ENCODE measurements around the gene LRPAP1.

LRPAP1 gene

DNA sequence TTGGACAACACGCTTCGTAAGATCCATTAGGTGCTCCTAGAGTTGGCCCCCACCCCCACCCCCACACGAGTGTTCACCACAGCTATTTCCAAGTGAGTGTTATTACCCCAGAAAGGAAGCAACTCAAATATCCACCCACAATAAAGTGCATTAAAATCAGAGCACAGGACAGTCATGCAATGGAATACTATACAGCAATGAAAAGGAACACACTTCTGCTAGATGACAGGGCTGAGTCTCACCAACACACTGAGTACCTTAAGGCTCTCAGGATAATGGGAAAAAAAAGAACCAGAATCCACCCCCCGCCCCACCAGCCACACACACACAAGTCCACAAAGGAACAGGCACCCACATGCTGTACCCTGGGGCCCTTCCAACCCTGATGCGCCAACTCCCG is 21.0 kb downstream of the LRPAP1 start:
- TF ChIP-seq, protein P1, sequence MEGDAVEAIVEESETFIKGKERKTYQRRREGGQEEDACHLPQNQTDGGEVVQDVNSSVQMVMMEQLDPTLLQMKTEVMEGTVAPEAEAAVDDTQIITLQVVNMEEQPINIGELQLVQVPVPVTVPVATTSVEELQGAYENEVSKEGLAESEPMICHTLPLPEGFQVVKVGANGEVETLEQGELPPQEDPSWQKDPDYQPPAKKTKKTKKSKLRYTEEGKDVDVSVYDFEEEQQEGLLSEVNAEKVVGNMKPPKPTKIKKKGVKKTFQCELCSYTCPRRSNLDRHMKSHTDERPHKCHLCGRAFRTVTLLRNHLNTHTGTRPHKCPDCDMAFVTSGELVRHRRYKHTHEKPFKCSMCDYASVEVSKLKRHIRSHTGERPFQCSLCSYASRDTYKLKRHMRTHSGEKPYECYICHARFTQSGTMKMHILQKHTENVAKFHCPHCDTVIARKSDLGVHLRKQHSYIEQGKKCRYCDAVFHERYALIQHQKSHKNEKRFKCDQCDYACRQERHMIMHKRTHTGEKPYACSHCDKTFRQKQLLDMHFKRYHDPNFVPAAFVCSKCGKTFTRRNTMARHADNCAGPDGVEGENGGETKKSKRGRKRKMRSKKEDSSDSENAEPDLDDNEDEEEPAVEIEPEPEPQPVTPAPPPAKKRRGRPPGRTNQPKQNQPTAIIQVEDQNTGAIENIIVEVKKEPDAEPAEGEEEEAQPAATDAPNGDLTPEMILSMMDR (IDR thresholded peaks at IDR 0.05; ENCODE audit: low read length, missing control alignments), result no peak
- H3K4me3 ChIP-seq (replicated peaks; ENCODE audit: low read depth, low read length), result no peak overlapping the region
- DNase-seq (ENCODE audit: low read depth), result no peak

DNA sequence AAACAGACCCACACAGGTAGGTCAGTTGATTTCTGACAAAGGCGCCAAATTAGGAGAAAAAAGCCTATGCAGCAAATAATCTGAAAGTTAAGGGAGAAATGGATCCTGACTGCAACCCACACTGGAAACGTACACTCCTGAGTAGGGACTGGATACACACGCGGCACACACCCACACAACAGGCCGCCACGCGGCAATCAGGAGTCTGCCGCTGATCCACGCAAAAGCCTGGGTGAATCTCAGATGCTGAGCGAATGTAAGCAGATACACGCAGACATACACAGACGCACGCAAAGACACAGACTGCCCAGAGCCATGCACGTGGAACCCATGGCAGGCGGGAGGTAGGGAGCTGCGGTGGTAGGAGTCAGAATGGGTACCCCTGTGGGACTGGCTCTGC is 21.7 kb downstream of the LRPAP1 start:
- H3K4me3 ChIP-seq (replicated peaks; ENCODE audit: low read depth, low read length), result no peak overlapping the region
- TF ChIP-seq, protein P1 (IDR thresholded peaks at IDR 0.05; ENCODE audit: low read length, missing control alignments), result no peak
- DNase-seq (ENCODE audit: low read depth), result no peak

DNA sequence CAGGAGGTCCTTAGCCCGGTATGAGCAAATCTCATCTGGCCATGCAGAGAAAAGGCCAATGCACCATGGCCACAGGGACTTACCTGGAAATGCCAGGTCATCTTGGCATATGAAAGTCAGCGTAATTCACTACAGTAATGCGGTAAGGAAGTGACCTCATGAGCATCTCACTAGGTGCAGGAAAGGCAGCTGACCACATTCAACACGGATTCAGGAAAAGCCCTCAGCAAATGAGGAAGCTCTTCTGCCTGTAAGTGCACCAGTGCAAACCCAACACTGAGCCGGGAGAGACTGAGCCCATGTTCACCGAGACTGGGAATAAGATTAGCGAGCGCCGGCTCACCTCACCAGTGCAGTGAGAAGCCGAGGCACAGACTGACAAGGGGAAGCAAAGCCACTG is 23.7 kb downstream of the LRPAP1 start:
- TF ChIP-seq, protein P1 (IDR thresholded peaks at IDR 0.05; ENCODE audit: low read length, missing control alignments), result no peak
- no peak overlapping the region for H3K4me3 ChIP-seq (replicated peaks; ENCODE audit: low read depth, low read length)
- no peak for DNase-seq (ENCODE audit: low read depth)

DNA sequence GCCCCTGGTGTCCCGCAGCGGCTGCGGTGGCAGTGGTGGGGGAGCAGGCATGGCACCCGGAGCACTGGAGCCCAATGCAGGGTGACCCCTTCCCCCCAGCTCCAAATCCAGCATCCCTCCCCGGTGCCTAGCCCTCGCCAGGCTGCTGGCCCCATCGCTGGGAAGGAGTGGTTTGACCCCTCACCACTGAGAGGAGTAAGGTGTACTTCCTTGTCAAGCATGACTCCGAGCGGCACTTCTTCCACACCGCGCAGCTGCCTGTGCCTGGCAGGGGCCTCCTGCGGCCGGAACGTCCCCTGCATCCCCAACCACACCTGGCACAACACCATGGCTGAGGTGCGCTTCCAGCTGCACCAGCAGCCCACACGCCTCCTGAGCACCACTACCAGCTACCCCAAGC is 27.0 kb downstream of the LRPAP1 start:
- H3K4me3 ChIP-seq (replicated peaks; ENCODE audit: low read depth, low read length), result no peak overlapping the region
- DNase-seq (ENCODE audit: low read depth), result no peak
- TF ChIP-seq, protein P1 (IDR thresholded peaks at IDR 0.05; ENCODE audit: low read length, missing control alignments), result no peak

DNA sequence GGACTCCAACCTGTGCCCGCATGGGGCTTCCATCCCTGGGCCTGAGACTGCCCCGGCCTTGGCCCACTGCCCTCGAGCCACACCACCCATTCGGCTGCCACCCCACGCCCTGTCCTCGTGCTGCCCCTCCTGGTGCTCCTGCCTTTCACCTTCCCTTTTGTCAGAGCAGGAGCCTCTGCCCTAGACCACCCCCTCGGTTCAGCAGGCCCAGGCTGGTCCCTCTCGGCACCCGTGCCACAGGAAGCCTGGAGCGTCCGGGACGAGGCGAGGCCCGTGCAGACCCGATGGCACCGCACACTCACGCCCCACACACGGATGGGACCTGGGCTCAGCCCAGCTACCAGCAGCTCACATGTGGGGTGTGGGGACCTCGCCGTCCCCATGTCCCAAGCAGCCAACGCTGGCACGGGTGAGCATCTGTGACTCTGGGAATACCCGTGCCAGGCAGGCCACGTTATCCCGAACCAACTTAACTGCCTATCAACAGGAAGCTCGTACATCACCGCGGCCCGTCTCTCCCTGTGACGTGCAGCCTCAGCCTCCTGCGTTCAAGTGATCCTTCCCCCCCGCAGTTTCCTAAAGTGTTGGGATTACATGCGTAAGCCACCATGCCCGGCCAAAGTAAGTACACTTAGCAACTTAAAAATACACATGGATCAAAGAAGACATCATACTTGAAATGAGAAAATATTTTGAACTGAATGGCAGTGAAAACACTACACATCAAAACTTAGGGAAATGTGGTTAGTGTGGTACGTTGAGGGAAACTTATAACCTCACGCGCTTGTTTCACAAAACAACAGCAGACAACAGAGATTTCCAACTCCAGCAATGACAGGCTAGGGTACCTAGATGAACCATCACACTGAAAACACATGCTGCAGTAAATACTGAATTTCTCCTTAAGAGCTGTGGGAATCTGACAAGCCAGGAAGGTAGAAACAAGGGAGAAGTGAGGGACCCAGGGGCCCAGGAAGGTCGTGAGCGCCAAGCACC is 29.0 kb downstream of the LRPAP1 start:
- no peak for DNase-seq (ENCODE audit: low read depth)
- TF ChIP-seq, protein P1 (IDR thresholded peaks at IDR 0.05; ENCODE audit: low read length, missing control alignments), result no peak
- no peak overlapping the region for H3K4me3 ChIP-seq (replicated peaks; ENCODE audit: low read depth, low read length)

DNA sequence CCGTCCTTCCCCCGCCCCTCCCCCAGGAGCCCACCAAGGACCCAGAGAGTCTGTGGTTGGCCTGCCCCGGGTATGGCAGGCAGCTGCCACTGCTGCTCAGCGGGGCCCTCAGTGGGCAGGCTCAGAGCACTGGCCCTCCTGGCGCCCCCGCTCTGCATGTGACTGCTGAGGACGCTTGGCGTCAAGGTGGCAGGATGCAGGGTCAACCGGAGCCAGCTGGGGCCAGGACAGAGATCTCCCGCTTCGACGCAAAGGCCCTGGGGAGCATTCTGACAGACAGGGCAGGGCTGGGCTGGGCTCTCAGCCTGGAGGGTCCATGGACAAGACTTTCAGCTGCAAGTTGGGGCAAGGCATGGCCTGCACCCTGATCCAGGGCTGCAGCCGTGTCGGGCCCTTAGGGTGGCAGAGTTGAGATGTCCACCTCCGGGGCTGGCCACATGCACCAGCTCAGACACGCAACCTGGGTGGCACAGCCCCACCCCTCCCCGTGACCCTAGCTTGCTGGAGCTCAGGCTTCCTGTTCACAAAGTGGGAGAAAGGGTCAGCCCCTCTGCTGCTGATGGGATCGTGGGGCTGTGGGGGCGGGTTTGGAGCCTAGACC is 30.3 kb downstream of the LRPAP1 start:
- H3K4me3 ChIP-seq (replicated peaks; ENCODE audit: low read depth, low read length), result no peak overlapping the region
- TF ChIP-seq, protein P1 (IDR thresholded peaks at IDR 0.05; ENCODE audit: low read length, missing control alignments), result no peak
- no peak for DNase-seq (ENCODE audit: low read depth)
